Neural crest cell (in vitro differentiated cells): ENCODE measurements around the gene STING1. TPM values are rescaled to one million over a fixed set of nuclear protein-coding genes. Genes with fewer than 3 reads are reported as not detected.

Source experiments
- DNase-seq: peaks from one replicate; pipeline ENCODE4 v3.0.0; 2021; ENCODE audit warnings: low read depth, mixed read lengths, low spot score
- H3K27ac Mint-ChIP-seq: one replicate; pipeline ENCODE4 v1.8.0; 2021; ENCODE audit warnings: mild to moderate bottlenecking, mixed read lengths; ENCODE audit not compliant: unreplicated experiment
- H3K27me3 Mint-ChIP-seq: 2 replicates; pipeline ENCODE4 v1.8.0; 2021; ENCODE audit warnings: low read depth, mild to moderate bottlenecking, mixed read lengths
- H3K36me3 Mint-ChIP-seq: 2 replicates; pipeline ENCODE4 v1.8.0; 2021; ENCODE audit warnings: low read depth, mild to moderate bottlenecking, mixed read lengths
- H3K4me1 Mint-ChIP-seq: 2 replicates; pipeline ENCODE4 v1.8.0; 2021; ENCODE audit warnings: mixed read lengths
- H3K4me3 Mint-ChIP-seq: one replicate; pipeline ENCODE4 v1.8.0; 2021; ENCODE audit warnings: mild to moderate bottlenecking, mixed read lengths
- H3K9me3 Mint-ChIP-seq: 2 replicates; pipeline ENCODE4 v1.8.0; 2021; ENCODE audit warnings: mixed read lengths
- CTCF ChIP-seq: fragments of 200-600 bp; sonication (generic); conservative IDR thresholded peaks from 2 replicates; pipeline ENCODE4 v1.5.0; 2021; ENCODE audit warnings: antibody characterized with exemption, mild to moderate bottlenecking
- total RNA-seq: library from RNA; stranded (reverse); gene quantifications from 2 replicates; pipeline ENCODE4 v1.2.1, GENCODE V29; 2021

The STING1 gene
- total RNA-seq, 1 donor from 2014 or later: 0.49 TPM

- H3K4me3 Mint-ChIP-seq: no peak overlapping the region
- H3K27me3 Mint-ChIP-seq: peaks cover 2% of the 10 kb centered on the region
- H3K9me3 Mint-ChIP-seq: no peaks in the 10 kb centered on the region
- H3K4me1 Mint-ChIP-seq: peaks cover 17% of the 10 kb centered on the region
- no peaks in the 10 kb centered on the region for H3K36me3 Mint-ChIP-seq
- DNase-seq: no peak
- no peak overlapping the region for H3K27ac Mint-ChIP-seq
- TF ChIP-seq CTCF: no peak
Observed at GRCh38 chr5:139524940-139525585, 42.5 kb upstream of the STING1 start.

GRCh38 chr5:139524446-139524845 lies 41.9 kb upstream of the STING1 start:
- Mint-ChIP-seq H3K27me3 (peaks cover 2% of the 10 kb centered on the region), H3K4me1 (peaks cover 17% of the 10 kb centered on the region), H3K9me3 (no peaks in the 10 kb centered on the region), H3K27ac (no peak overlapping the region), H3K4me3 (no peak overlapping the region), H3K36me3 (no peaks in the 10 kb centered on the region)
- no peak for DNase-seq
- TF ChIP-seq CTCF: no peak

- Mint-ChIP-seq H3K4me1 (peaks cover 20% of the 10 kb centered on the region), H3K36me3 (no peaks in the 10 kb centered on the region)
Observed at GRCh38 chr5:139523635-139524445, 41.3 kb upstream of the STING1 start.

GRCh38 chr5:139517683-139518564 lies 35.4 kb upstream of the STING1 start:
- peak; percentile 97 for TF ChIP-seq CTCF
- peaks cover 2% of the 10 kb centered on the region for H3K27me3 Mint-ChIP-seq
- peaks cover 16% of the 10 kb centered on the region for H3K4me1 Mint-ChIP-seq
- DNase-seq: peak; percentile 97
- no peaks in the 10 kb centered on the region for H3K9me3 Mint-ChIP-seq
- no peaks in the 10 kb centered on the region for H3K36me3 Mint-ChIP-seq
- H3K4me3 Mint-ChIP-seq: peak overlapping the region; percentile 88
- peak overlapping the region; percentile 98 for H3K27ac Mint-ChIP-seq

More at GRCh38 chr5:139523635-139524445, 41.3 kb upstream of the STING1 start:
- no peak for TF ChIP-seq CTCF
- no peaks in the 10 kb centered on the region for H3K9me3 Mint-ChIP-seq
- no peak for DNase-seq
- H3K27ac Mint-ChIP-seq: no peak overlapping the region
- H3K4me3 Mint-ChIP-seq: no peak overlapping the region
- peaks cover 2% of the 10 kb centered on the region for H3K27me3 Mint-ChIP-seq

- Mint-ChIP-seq H3K36me3 (no peaks in the 10 kb centered on the region), H3K9me3 (no peaks in the 10 kb centered on the region), H3K27me3 (no peaks in the 10 kb centered on the region), H3K4me3 (no peak overlapping the region), H3K27ac (no peak overlapping the region), H3K4me1 (peaks cover 16% of the 10 kb centered on the region)
- DNase-seq: no peak
- no peak for TF ChIP-seq CTCF
Observed at GRCh38 chr5:139514486-139514856, 31.9 kb upstream of the STING1 start.
